GM10266 (cell line): ENCODE results near the gene ZNF526.

Experiments used
- DNase-seq: peaks from one replicate; pipeline ENCODE4 v3.0.0; 2012; ENCODE audit errors: extremely low spot score
- TF ChIP-seq, protein P1 (sequence below): IDR thresholded peaks from 2 replicates; pipeline ENCODE4 v1.5.1; 2012; ENCODE audit warnings: mild to moderate bottlenecking, low read depth; ENCODE audit not compliant: control insufficient read depth, insufficient read depth; ENCODE audit errors: missing control alignments

The ZNF526 gene

DNA sequence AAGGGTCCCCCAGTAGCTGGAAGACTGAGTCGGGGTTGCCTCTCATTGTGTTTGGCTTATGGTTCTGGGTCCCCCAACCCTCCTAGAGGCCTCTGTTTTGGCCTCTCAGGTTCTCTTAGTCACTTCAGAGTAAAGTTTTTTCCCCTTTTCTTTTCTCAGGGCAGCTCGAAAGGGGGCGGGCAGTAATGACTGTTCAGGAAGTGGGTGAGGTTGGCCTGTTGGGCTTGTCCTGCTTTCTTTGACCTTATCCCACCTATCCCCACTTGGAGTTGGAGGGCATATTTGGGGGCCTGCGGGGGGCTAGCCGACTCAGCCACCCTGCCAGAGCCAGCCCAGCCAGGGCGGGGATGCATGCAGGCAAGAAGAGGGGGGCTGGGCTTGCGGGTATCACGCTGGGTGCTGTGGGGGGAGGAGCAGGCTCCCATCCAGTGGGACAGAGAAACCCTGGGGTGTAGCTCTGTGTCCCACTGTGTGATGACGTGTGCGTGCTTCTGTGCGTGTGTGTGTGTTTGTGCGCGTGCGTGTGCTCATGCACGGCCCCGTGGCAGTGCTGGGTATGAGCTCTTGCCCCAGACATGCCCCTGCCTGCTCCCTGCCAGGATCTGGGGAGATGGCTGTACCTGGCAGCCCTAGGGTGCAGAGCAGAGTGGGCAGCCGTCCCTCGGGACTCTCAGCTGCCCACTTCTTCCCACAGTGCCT, 50.4 kb downstream of the ZNF526 start:
- DNase-seq: peak; percentile 71

GRCh38 chr19:42271045-42271419, 50.9 kb downstream of the ZNF526 start:
- DNase-seq: no peak
- TF ChIP-seq, protein P1, sequence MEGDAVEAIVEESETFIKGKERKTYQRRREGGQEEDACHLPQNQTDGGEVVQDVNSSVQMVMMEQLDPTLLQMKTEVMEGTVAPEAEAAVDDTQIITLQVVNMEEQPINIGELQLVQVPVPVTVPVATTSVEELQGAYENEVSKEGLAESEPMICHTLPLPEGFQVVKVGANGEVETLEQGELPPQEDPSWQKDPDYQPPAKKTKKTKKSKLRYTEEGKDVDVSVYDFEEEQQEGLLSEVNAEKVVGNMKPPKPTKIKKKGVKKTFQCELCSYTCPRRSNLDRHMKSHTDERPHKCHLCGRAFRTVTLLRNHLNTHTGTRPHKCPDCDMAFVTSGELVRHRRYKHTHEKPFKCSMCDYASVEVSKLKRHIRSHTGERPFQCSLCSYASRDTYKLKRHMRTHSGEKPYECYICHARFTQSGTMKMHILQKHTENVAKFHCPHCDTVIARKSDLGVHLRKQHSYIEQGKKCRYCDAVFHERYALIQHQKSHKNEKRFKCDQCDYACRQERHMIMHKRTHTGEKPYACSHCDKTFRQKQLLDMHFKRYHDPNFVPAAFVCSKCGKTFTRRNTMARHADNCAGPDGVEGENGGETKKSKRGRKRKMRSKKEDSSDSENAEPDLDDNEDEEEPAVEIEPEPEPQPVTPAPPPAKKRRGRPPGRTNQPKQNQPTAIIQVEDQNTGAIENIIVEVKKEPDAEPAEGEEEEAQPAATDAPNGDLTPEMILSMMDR: no peak

More for the DNA sequence above, 50.4 kb downstream of the ZNF526 start:
- TF ChIP-seq, protein P1: no peak

GRCh38 chr19:42271861-42272534, 51.9 kb downstream of the ZNF526 start:
- DNase-seq: no peak
- TF ChIP-seq, protein P1: no peak

DNA sequence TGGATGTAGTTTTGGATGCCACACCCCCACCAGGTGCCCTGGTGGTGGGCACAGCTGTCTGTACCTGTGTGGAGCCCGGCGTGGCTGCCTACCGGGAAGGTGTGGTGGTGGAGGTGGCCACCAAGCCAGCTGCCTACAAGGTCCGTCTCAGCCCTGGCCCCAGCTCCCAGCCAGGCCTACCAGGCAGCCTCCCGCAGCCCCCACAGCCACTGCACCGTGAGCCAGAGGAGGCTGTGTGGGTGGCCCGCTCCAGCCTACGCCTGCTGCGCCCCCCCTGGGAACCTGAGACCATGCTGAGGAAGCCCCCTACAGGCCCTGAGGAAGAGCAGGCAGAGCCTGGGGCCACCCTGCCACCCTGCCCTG, 52.4 kb downstream of the ZNF526 start:
- TF ChIP-seq, protein P1: no peak
- DNase-seq: no peak

DNA sequence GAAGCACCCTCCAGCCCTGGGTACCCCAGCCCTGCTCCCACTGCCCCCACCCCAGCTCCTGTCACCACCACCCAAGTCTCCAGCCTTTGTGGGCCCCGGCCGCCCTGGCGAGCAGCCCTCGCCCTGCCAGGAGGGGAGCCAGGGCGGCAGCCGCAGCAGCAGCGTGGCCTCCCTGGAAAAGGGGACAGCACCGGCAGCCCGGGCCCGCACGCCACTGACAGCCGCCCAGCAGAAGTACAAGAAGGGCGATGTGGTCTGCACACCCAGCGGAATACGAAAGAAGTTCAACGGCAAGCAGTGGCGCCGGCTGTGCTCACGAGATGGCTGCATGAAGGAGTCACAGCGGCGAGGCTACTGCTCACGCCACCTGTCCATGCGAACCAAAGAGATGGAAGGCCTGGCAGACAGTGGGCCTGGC, 52.9 kb downstream of the ZNF526 start:
- no peak for DNase-seq
- TF ChIP-seq, protein P1: no peak

DNA sequence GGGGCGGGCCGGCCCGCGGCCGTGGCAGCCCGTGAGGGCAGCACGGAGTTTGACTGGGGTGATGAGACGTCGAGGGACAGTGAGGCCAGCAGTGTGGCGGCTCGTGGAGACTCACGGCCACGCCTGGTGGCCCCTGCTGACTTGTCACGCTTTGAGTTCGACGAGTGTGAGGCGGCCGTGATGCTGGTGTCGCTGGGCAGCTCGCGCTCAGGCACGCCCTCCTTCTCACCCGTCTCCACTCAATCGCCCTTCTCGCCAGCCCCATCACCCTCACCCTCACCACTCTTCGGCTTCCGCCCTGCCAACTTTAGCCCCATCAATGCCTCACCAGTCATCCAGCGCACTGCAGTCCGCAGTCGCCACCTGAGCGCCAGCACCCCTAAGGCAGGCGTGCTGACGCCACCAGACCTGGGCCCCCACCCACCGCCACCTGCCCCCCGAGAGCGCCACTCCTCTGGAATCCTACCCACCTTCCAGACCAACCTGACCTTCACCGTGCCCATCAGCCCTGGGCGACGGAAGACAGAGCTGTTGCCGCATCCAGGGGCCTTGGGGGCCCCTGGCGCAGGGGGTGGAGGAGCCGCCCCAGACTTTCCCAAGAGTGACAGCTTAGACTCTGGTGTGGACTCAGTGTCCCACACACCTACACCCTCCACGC, 53.4 kb downstream of the ZNF526 start:
- DNase-seq: no peak
- TF ChIP-seq, protein P1: no peak
